ENCODE data around the gene NUDT15.
"Not testable (repeated sequence)": the region's sequence is repeated elsewhere in the genome, so short reads cannot be mapped to it uniquely, and the experiment has no call there.

The NUDT15 gene

GRCh38 chr13:48043789-48044503 lies 6.4 kb downstream of the NUDT15 start:
- no peak for DNase-seq

DNA sequence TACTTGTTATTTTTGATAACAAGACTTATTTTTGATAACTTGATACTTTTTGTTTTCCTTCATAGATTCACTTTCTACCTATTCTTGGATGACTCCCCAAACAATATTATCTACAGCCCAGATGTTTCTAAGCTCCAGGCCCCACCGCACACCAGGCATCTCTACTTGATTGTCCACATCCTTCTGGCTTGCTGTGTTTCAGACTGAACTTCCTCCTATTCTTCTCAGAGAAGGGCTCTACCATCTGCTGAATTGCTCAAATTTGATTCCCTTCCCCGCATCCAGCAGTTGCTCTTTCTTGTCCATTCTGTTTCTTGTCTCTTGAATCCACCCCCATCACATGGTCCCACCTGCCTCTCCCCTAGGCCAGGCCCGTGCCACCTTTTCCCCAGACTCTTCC lies 13.0 kb downstream of the NUDT15 start:
- no peak for DNase-seq

- no peak for DNase-seq
Observed at GRCh38 chr13:48054601-48055000, 17.1 kb downstream of the NUDT15 start.

DNA sequence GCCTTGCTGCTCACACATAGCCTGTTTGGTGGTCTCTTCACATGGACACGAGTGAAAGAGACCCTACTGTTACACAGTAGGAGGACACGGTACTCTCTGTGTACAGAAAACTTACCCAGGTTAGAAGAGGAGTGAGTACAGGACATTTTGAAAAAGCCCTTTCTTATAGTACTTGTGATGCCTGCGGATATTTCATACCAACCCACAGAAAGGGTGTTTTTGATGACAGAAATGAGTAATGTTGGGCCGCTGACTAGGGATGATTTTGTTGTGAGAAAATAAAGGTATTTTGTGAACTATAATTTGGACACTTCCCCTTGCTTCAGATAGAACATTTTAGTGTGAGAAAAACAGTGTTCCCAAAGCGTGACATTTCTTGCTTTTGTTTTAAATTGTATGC lies 18.2 kb downstream of the NUDT15 start:
- DNase-seq: no peak

DNA sequence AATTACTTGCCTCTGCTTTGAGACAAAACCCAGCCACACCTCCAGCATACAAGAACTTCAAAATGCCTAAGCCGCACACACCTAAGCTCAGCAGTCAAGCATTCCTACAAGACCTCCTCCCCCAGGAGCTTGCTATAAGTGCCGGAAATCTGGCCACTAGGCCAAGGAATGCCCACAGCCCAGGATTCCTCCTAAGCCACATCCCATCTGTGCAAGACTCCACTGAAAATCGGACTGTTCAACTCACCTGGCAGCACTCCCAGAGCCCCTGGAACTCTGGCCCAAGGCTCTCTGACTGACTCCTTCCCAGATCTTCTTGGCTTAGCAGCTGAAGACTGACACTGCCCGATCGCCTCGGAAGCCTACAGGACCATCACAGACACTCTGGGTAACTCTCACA lies 21.0 kb downstream of the NUDT15 start:
- not testable (repeated sequence) for DNase-seq

GRCh38 chr13:48059951-48060350 lies 22.4 kb downstream of the NUDT15 start:
- not testable (repeated sequence) for DNase-seq

GRCh38 chr13:48066310-48066989 lies 28.9 kb downstream of the NUDT15 start:
- peak in 1 of 3 donors; percentile 14 for DNase-seq

DNA sequence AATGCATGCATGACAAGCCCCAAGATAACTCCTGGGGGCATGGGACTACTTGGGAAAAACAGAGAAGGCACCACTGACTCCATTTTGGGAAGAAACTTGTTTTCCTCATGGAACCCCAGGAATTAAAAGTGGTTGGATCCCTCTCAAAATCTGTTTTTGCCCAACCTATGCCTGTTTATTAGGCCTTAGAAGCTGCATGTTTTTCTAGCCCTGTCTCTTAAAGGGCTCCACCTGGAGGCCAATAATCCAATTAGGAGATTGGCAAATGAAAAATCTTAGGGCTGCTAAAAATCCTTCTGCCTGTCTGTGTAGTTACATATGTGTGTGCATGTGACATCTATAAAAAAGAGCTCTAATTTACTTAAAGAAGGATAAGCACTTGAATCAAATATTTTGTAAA lies 30.5 kb downstream of the NUDT15 start:
- no peak for DNase-seq

DNA sequence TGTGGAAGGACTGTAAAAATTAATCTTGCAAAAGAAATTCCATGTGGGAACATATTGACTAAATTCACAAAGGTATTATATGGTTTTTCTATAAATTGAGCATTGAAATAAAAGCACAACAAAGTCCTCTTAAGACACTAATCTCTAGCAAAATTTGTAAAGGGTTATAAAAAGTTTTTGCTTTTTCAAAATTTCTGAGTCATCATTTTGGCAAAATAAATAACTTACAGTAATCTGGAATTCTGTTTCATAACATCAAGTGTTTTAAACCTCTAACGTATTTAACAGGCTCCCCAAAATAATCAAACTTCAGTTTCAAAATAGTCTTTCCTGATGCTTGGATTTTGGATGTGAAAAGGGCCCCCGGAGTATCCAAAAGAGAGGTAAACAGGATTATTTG lies 31.4 kb downstream of the NUDT15 start:
- DNase-seq: no peak

- no peak for DNase-seq
Observed at GRCh38 chr13:48069573-48069972, 32.0 kb downstream of the NUDT15 start.

- no peak for DNase-seq
Observed at GRCh38 chr13:48070942-48071341, 33.4 kb downstream of the NUDT15 start.

- DNase-seq: no peak
Observed at GRCh38 chr13:48072304-48072703, 34.8 kb downstream of the NUDT15 start.

DNA sequence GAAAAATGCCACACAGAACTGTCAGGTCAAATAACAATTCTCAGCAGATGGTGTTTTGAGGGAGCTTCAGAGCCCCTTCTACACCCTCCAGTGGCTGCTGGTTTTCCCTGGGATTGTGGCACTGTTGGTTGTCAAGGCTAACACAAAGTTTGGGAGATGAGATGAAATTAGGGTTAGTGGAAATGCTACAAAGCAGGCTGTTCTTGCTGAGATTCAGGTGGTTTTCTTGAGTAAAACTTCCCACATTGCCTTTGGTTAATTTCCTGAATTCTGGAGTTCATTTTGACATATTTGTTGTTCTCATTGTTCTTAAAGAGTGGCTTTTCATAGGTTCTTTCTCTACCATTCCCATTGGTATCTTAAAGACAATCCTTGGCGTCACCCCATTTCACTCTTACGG lies 35.3 kb downstream of the NUDT15 start:
- DNase-seq: no peak

DNA sequence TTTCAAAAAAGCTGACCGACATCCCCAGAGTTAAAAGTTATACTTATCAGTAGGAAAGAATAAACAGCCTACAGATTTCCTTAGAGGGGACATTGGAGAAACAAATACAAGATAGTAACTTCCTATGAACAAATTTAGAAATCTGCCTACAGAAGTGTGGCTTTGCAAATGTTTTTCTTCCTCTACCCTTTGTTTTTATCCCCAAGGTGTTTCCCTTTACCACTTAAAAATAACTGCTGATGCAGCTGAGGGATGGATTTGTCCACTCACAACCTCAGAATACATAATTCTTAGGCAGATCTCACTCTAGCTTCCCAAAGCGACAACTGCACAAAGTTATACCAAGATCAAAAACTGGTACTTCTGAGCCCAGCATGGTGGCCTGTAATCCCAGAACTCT lies 36.5 kb downstream of the NUDT15 start:
- DNase-seq: no peak

DNA sequence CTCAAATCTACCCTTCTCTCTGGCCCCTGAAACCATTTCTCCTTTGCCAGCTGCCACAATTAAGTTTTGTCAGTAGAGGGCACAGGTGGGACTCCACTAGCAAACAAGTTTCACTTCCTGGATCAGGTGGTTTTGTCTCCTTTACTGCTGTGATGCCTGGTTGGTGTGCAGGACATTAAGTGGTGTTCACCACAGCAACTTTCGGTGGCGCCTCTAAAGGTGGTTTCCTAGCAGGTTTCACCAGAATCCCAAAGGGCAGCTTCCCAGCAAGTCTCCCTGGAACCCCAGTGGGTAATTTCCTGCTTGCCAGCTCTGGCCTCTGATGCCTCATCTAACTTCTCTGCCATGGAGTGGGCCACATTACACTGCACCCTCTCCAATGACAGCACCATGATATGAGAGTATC lies 40.7 kb downstream of the NUDT15 start:
- no peak for DNase-seq

DNA sequence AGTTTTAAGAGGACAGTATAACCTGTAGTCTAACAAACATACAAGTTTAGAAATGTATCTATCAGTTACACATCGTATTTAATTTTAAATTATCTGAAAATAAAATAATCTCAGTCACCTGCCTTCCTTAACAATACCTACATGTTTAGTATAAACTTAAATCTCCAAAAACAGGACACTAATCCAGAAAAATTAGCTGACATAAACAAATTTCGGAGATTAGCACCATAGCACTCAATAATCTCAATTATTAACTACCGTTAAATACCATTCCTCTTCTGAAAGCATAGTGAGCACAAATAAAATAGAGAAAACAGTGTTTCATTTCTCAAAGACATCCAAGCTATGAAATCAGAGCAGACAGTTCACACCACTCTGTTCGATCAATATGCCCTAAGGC lies 44.2 kb downstream of the NUDT15 start:
- DNase-seq: no peak

DNA sequence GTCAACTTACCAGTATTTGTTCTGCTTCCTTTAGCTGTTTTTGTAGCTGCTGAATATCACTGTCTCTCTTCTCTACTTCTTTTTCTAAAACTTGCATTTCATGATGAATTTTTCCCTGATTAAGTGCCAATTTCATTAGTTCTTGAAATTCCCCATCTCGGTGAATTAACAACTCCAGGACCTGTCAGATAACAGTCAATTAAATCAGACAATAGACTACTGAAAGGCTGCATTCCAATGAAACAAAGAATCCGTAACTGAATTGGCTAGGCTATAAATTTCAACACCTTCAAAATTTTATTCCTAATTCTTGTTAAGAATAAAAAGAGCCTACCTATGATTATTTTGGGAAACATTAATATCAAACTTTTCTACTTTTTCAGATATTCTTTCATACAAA lies 48.7 kb downstream of the NUDT15 start:
- no peak for DNase-seq

- DNase-seq: no peak
Observed at GRCh38 chr13:48093588-48093987, 56.1 kb downstream of the NUDT15 start.

DNA sequence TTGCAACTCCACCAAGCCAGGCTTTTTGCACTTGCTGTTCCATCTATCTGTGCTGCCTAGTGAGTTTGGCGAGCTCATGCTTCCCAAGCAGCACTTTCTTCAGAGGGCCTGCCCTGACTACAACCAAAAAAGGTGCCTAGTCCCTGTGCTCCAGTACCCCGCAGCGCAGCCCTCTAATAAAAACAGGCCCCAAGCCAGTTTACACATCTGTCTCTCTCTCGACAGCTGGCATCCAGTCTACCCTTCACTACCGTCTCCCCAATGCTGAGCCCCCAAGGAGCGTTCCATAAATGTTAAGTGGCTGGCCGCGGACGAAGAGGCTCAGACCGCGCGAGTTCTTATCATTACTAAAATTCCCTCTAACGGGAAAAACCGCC lies 56.9 kb downstream of the NUDT15 start:
- peak in 2 of 3 donors; percentile 10 to 33 for DNase-seq

DNA sequence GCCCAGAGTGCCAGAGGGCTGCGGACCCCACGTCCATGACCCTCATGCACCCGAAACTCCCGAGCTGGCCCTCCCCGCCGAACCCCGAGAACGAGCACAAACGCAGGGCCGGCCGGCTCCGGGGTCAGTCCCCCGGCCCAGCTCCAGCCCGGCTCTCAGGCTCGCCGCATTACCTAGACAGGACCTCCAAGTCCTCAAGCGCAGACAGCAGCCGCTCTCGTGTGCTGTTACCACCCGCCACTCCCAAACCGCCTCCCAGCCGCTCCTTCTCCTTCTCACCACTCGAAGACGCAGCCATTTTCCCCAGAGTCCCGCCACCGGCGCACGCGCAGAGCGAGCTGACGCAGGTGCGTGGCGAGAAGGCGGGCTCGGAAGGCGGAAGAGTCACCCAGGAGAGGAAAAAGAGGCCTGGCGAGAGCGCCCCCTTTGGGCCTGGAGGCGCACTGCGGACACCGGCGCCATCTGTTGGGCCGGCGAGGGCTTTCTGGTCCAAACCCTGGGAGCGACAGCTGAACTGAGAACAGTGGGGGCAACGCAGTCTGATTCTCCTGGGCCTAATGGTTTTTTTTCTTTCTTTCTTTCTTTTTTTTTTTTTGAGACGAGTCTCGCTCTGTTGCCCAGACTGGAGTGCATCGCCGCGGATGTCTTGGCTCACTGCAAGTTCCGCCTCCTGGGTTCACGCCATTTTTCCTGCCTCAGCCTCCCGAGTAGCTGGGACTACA lies 57.4 kb downstream of the NUDT15 start, which contains the start of gene MED4:
TSS of gene MED4 (minus strand) at position 324 of the 722 bp plus-strand sequence. CDS start at position 298, 26 bp downstream.
- DNase-seq: peak; percentile 98 to 99 (median 98)

GRCh38 chr13:48096670-48097069 lies 59.1 kb downstream of the NUDT15 start:
- DNase-seq: no peak

All from suppressor macrophage treated with lipopolysaccharide for 1 hour (primary cell).